Measurements from ENCODE around the gene RALGAPA1.

- TF ChIP-seq, protein P1, sequence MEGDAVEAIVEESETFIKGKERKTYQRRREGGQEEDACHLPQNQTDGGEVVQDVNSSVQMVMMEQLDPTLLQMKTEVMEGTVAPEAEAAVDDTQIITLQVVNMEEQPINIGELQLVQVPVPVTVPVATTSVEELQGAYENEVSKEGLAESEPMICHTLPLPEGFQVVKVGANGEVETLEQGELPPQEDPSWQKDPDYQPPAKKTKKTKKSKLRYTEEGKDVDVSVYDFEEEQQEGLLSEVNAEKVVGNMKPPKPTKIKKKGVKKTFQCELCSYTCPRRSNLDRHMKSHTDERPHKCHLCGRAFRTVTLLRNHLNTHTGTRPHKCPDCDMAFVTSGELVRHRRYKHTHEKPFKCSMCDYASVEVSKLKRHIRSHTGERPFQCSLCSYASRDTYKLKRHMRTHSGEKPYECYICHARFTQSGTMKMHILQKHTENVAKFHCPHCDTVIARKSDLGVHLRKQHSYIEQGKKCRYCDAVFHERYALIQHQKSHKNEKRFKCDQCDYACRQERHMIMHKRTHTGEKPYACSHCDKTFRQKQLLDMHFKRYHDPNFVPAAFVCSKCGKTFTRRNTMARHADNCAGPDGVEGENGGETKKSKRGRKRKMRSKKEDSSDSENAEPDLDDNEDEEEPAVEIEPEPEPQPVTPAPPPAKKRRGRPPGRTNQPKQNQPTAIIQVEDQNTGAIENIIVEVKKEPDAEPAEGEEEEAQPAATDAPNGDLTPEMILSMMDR (conservative IDR thresholded peaks at IDR 0.05) = no peak
- TF ChIP-seq ZFX (IDR thresholded peaks at IDR 0.05) = no peak
Measured at GRCh38 chr14:35594616-35595015, 214.5 kb downstream of the RALGAPA1 start.

Measured in C4-2B (cell line).